NCI-H526 (cell line): ENCODE measurements around the gene ATAD3A.

Source experiments
- DNase-seq, 2 experiments: peaks; one replicate each; lab custom pipeline; 2025; lab: John Stamatoyannopoulos, UW

Gene ATAD3A

GRCh38 chr1:1540090-1540817, 28.3 kb downstream of the ATAD3A start, which contains the start of gene TMEM240:
TMEM240 (minus strand) TSS chr1:1540624; CDS start chr1:1540346, 278 bp downstream.
- peak in 1 of 2 experiments; percentile 87 for DNase-seq

- DNase-seq = no peak
Measured at GRCh38 chr1:1540818-1541628, 29.1 kb downstream of the ATAD3A start.

GRCh38 chr1:1541956-1542765, 30.2 kb downstream of the ATAD3A start:
- DNase-seq = no peak

GRCh38 chr1:1542766-1543705, 31.1 kb downstream of the ATAD3A start:
- no peak for DNase-seq

GRCh38 chr1:1543706-1544099, 31.7 kb downstream of the ATAD3A start:
- no peak for DNase-seq

GRCh38 chr1:1544544-1544943, 32.6 kb downstream of the ATAD3A start:
- DNase-seq = no peak

- DNase-seq = no peak
Measured at GRCh38 chr1:1545946-1546737, 34.2 kb downstream of the ATAD3A start.

- DNase-seq = no peak
Measured at GRCh38 chr1:1547011-1547410, 35.0 kb downstream of the ATAD3A start.

- no peak for DNase-seq
Measured at GRCh38 chr1:1547476-1547875, 35.5 kb downstream of the ATAD3A start.

- no peak for DNase-seq
Measured at GRCh38 chr1:1548591-1548990, 36.6 kb downstream of the ATAD3A start.

GRCh38 chr1:1550087-1550486, 38.1 kb downstream of the ATAD3A start:
- DNase-seq = no peak

GRCh38 chr1:1550591-1551432, 38.9 kb downstream of the ATAD3A start:
- DNase-seq = peak in 1 of 2 experiments; percentile 39

- no peak for DNase-seq
Measured at GRCh38 chr1:1551524-1552262, 39.7 kb downstream of the ATAD3A start.

- no peak for DNase-seq
Measured at GRCh38 chr1:1552263-1552639, 40.3 kb downstream of the ATAD3A start.

- no peak for DNase-seq
Measured at GRCh38 chr1:1553821-1554494, 42.0 kb downstream of the ATAD3A start.

- DNase-seq = no peak
Measured at GRCh38 chr1:1554550-1554925, 42.6 kb downstream of the ATAD3A start.

GRCh38 chr1:1554926-1555915, 43.3 kb downstream of the ATAD3A start:
- DNase-seq = no peak
